KMS-11 (cell line): ENCODE results near the gene SUMO4.
A peak's percentile ranks its signal among the peaks of the same experiment; 100 is the strongest.

Experiments
- H2AFZ ChIP-seq: fragments of 200-600 bp; sonication (generic); 2 replicates; pipeline ENCODE4 v1.6.1; 2016; ENCODE audit warnings: antibody characterized with exemption, mixed run types, low read depth
- H3K27ac ChIP-seq: fragments of 200-600 bp; sonication (generic); 2 replicates; pipeline ENCODE4 v1.6.1; 2016; ENCODE audit warnings: mild to moderate bottlenecking, mixed run types
- H3K27me3 ChIP-seq: fragments of 200-600 bp; sonication (generic); 2 replicates; pipeline ENCODE4 v1.6.1; 2017; ENCODE audit warnings: mild to moderate bottlenecking, low read depth, mixed run types, moderate library complexity; ENCODE audit not compliant: insufficient read depth
- H3K36me3 ChIP-seq: fragments of 200-600 bp; sonication (generic); 2 replicates; pipeline ENCODE4 v1.6.1; 2017; ENCODE audit warnings: mild to moderate bottlenecking, mixed run types; ENCODE audit not compliant: insufficient read depth
- H3K4me1 ChIP-seq: fragments of 200-600 bp; sonication (generic); 2 replicates; pipeline ENCODE4 v1.6.1; 2016; ENCODE audit warnings: mild to moderate bottlenecking, low read depth, mixed run types; ENCODE audit not compliant: poor library complexity, severe bottlenecking
- H3K4me2 ChIP-seq: fragments of 200-600 bp; sonication (generic); 2 replicates; pipeline ENCODE4 v1.7.0; 2016; ENCODE audit warnings: mild to moderate bottlenecking, mixed run types
- H3K4me3 ChIP-seq: fragments of 200-600 bp; sonication (generic); IDR thresholded peaks from 2 replicates; pipeline ENCODE4 v1.6.1; 2017; ENCODE audit warnings: low read depth, low read length, mixed read lengths; ENCODE audit not compliant: insufficient read depth
- H3K79me2 ChIP-seq: fragments of 200-600 bp; sonication (generic); 2 replicates; pipeline ENCODE4 v1.6.1; 2016; ENCODE audit warnings: low read depth, mixed run types; ENCODE audit not compliant: insufficient read depth
- H3K9ac ChIP-seq: fragments of 200-600 bp; sonication (generic); 2 replicates; pipeline ENCODE4 v1.6.1; 2016; ENCODE audit warnings: mild to moderate bottlenecking, mixed run types
- H4K20me1 ChIP-seq: fragments of 200-600 bp; sonication (generic); 2 replicates; pipeline ENCODE4 v1.6.1; 2016; ENCODE audit warnings: mild to moderate bottlenecking, mixed run types; ENCODE audit not compliant: insufficient read depth
- CTCF ChIP-seq: fragments of 200-600 bp; sonication (generic); conservative IDR thresholded peaks from 2 replicates; pipeline ENCODE4 v1.6.1; 2017; ENCODE audit warnings: low read depth, mild to moderate bottlenecking, antibody characterized with exemption, low read length, moderate library complexity, mixed read lengths

SUMO4 gene

DNA sequence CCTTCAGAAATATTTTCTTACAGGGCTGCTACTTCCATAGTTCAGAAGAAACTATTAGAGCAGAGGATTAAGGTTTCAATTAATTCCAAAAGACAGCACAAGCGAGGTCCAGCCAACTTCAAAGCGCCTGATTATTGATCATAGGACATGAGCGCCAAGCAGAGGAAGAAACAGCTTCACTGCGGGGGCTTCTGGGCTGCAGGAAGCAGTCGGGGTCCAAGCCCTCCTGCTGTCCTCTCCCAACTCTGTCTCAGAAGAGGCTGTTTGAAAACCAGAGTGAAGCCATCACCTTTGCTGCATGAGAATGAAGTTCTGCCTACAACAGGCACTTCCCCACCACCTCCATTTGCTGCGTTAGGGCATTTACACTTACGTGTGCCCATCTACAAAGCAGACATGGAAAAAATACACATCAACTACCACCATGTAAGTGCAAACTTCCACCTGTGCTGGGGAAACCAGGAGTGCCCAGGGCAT, 23.9 kb downstream of the SUMO4 start:
- no peak for TF ChIP-seq CTCF
- Histone ChIP-seq H3K36me3 (no peaks in the 10 kb centered on the region), H3K27me3 (no peaks in the 10 kb centered on the region), H3K4me2 (peak overlapping the region; percentile 25), H3K9ac (no peak overlapping the region), H3K27ac (no peak overlapping the region), H4K20me1 (no peaks in the 10 kb centered on the region), H3K79me2 (no peaks in the 10 kb centered on the region), H3K4me3 (no peak overlapping the region), H3K4me1 (peaks cover 13% of the 10 kb centered on the region), H2AFZ (peak overlapping the region; percentile 8; the same call in 1 of the 2 replicates)

- Histone ChIP-seq H3K4me2 (no peak overlapping the region), H2AFZ (no peak overlapping the region)
Measured at GRCh38 chr6:149425224-149425623, 25.2 kb downstream of the SUMO4 start.

GRCh38 chr6:149425754-149426153, 25.7 kb downstream of the SUMO4 start:
- Histone ChIP-seq H3K36me3 (no peaks in the 10 kb centered on the region), H3K27ac (no peak overlapping the region), H3K4me1 (peaks cover 13% of the 10 kb centered on the region), H2AFZ (no peak overlapping the region), H3K27me3 (no peaks in the 10 kb centered on the region), H3K4me3 (no peak overlapping the region), H3K79me2 (no peaks in the 10 kb centered on the region), H3K9ac (no peak overlapping the region), H3K4me2 (no peak overlapping the region), H4K20me1 (no peaks in the 10 kb centered on the region)
- TF ChIP-seq CTCF, result no peak

More at GRCh38 chr6:149425224-149425623, 25.2 kb downstream of the SUMO4 start:
- Histone ChIP-seq H3K79me2 (no peaks in the 10 kb centered on the region), H3K4me3 (no peak overlapping the region), H3K36me3 (no peaks in the 10 kb centered on the region), H3K27me3 (no peaks in the 10 kb centered on the region), H3K9ac (no peak overlapping the region), H4K20me1 (no peaks in the 10 kb centered on the region), H3K27ac (no peak overlapping the region), H3K4me1 (peaks cover 13% of the 10 kb centered on the region)
- no peak for TF ChIP-seq CTCF

GRCh38 chr6:149428606-149429005, 28.5 kb downstream of the SUMO4 start:
- no peak overlapping the region for H3K27ac ChIP-seq
- TF ChIP-seq CTCF, result no peak
- no peaks in the 10 kb centered on the region for H3K27me3 ChIP-seq
- H3K36me3 ChIP-seq, result no peaks in the 10 kb centered on the region
- no peaks in the 10 kb centered on the region for H4K20me1 ChIP-seq
- H3K4me2 ChIP-seq, result no peak overlapping the region
- peaks cover 15% of the 10 kb centered on the region for H3K4me1 ChIP-seq
- no peak overlapping the region for H2AFZ ChIP-seq
- no peaks in the 10 kb centered on the region for H3K79me2 ChIP-seq
- H3K9ac ChIP-seq, result no peak overlapping the region
- no peak overlapping the region for H3K4me3 ChIP-seq
